ENCODE measurements around the gene EML1.

- no peak for TF ChIP-seq CTCF (conservative IDR thresholded peaks at IDR 0.05 in 1 of 2, IDR thresholded peaks at IDR 0.05 in 1 of 2; ENCODE audit: extremely low read depth in 1 of 2, insufficient read depth in 1 of 2, low read depth in 1 of 2, low read length in 2 of 2)
- TF ChIP-seq EZH2 (IDR thresholded peaks at IDR 0.05; ENCODE audit: borderline replicate concordance, low read length), result no peak
Observed at GRCh38 chr14:99800781-99801180, 7.6 kb downstream of the EML1 start.
